GM21390 (cell line): ENCODE data around the gene RUFY1.
"Not testable (repeated sequence)": the region's sequence is repeated elsewhere in the genome, so short reads cannot be mapped to it uniquely, and the experiment has no call there.

ENCODE experiments used
- ATAC-seq: cut with Tn5 transposase; IDR thresholded peaks from one replicate; pipeline ENCODE4 v1.9.1; 2021; ENCODE audit not compliant: unreplicated experiment

The RUFY1 gene

GRCh38 chr5:179620703-179621350, 70.5 kb downstream of the RUFY1 start:
- ATAC-seq, result no peak

GRCh38 chr5:179621551-179622214, 71.3 kb downstream of the RUFY1 start:
- ATAC-seq, result no peak

- ATAC-seq, result peak; percentile 74
These were observed 72.9 kb downstream of the RUFY1 start, which contains the start of gene HNRNPH1 for GRCh38 chr5:179623003-179623905. Gene HNRNPH1 (minus strand): TSS chr5:179623671. CDS start chr5:179623133, 538 bp downstream.

GRCh38 chr5:179623906-179624741, 73.8 kb downstream of the RUFY1 start:
- ATAC-seq, result peak; percentile 7

GRCh38 chr5:179624841-179625271, 74.5 kb downstream of the RUFY1 start:
- ATAC-seq, result no peak

- peak; percentile 67 for ATAC-seq
These were observed 83.4 kb downstream of the RUFY1 start for GRCh38 chr5:179633501-179634369.

GRCh38 chr5:179634370-179635172, 84.2 kb downstream of the RUFY1 start:
- peak; percentile 93 for ATAC-seq

GRCh38 chr5:179639296-179639695, 88.9 kb downstream of the RUFY1 start:
- not testable (repeated sequence) for ATAC-seq

- not testable (repeated sequence) for ATAC-seq
These were observed 91.4 kb downstream of the RUFY1 start for GRCh38 chr5:179641745-179642144.

GRCh38 chr5:179642626-179643025, 92.3 kb downstream of the RUFY1 start:
- ATAC-seq, result not testable (repeated sequence)

- not testable (repeated sequence) for ATAC-seq
These were observed 93.0 kb downstream of the RUFY1 start for GRCh38 chr5:179643141-179643920.

GRCh38 chr5:179644766-179645165, 94.4 kb downstream of the RUFY1 start:
- ATAC-seq, result not testable (repeated sequence)

GRCh38 chr5:179648410-179648809, 98.1 kb downstream of the RUFY1 start:
- ATAC-seq, result no peak

GRCh38 chr5:179649166-179649703, 98.9 kb downstream of the RUFY1 start:
- ATAC-seq, result not testable (repeated sequence)

- ATAC-seq, result not testable (repeated sequence)
These were observed 99.9 kb downstream of the RUFY1 start for GRCh38 chr5:179650245-179650644.

- not testable (repeated sequence) for ATAC-seq
These were observed 102.8 kb downstream of the RUFY1 start for GRCh38 chr5:179653135-179653534.

- ATAC-seq, result peak; percentile 95
These were observed 107.2 kb downstream of the RUFY1 start for GRCh38 chr5:179657302-179658178.
